ENCODE results near the gene PFN3. TPM values are rescaled to one million over a fixed set of nuclear protein-coding genes. Genes with fewer than 3 reads are reported as not detected.
A peak's percentile ranks its signal among the peaks of the same experiment; 100 is the strongest.

PFN3 gene
- total and polyA plus RNA-seq, 2 of the 13 experiments (the other 11 are each of a cell fraction or from before 2014, with no cell fraction given): not detected

DNA sequence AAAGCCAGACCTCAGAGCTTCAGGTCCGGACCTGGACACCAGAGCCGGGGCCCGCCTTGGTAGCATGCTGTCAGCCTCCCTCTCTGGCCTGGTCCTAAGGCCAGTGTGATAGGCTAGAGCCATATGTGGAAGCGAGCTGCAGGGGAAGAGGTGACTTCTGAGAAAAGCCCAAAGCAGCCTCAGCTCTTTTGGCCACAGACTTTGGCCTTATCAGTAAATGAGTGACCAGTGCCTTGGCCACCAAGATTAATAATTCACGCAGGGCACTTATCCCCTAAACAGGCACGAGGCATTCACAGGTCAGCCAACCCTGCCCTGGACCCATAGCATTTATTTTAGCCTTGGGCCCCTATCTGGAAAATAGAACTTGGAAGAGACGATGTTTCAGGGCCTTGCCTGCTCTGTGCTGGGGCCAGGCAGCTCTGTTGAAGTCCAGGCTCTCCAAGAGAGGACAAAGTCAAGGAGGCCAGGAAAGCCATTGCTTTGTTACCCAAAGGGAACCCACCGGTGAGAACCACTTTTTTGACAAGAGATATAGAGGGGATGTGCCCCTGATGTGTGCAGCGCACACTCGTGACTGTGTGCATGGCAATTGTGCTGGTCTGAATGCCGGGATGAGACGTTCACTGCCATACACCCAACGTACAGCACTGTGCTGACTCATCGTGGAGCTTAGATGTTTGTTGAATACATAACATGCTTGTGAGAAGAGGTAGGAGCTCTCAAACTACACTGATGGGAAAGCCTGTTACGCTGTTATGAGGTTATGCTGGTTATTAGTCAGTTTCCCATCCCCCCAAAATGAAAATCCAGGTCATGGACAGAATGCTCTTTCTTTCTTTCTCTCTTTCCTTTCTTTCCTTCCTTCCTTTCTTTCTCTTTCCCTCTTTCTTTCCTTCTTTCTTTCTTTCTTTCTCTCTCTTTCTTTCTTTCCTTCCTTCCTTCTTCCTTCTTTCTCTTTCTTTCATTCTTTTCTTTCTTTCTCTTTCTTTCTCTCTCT is 21.3 kb downstream of the PFN3 start (continued):
- TF ChIP-seq, protein P1, sequence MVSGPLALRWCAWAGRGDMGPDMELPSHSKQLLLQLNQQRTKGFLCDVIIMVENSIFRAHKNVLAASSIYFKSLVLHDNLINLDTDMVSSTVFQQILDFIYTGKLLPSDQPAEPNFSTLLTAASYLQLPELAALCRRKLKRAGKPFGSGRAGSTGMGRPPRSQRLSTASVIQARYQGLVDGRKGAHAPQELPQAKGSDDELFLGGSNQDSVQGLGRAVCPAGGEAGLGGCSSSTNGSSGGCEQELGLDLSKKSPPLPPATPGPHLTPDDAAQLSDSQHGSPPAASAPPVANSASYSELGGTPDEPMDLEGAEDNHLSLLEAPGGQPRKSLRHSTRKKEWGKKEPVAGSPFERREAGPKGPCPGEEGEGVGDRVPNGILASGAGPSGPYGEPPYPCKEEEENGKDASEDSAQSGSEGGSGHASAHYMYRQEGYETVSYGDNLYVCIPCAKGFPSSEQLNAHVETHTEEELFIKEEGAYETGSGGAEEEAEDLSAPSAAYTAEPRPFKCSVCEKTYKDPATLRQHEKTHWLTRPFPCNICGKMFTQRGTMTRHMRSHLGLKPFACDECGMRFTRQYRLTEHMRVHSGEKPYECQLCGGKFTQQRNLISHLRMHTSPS (CRISPR knock-in tag; IDR thresholded peaks at IDR 0.05; ENCODE audit: low read depth): no peak; the same call in 1 of the 2 replicates
- TF ChIP-seq NCOR1 (IDR thresholded peaks at IDR 0.05; ENCODE audit: borderline replicate concordance, low read length) (peak; percentile 62; the same call in 1 of the 2 replicates), ZNF766 (CRISPR knock-in tag; IDR thresholded peaks at IDR 0.05; ENCODE audit: borderline replicate concordance) (peak; percentile 87), TCF7 (IDR thresholded peaks at IDR 0.05; ENCODE audit: low read depth) (0 out of 2 replicates have a peak, but pooled peaks have one; percentile 17), BRCA1 (CRISPR knock-in tag; IDR thresholded peaks at IDR 0.05) (peak; percentile 55; the same call in 1 of the 2 replicates), MAFF (IDR thresholded peaks at IDR 0.05; ENCODE audit: low read depth, low read length) (peak; percentile 84), ZNF629 (CRISPR knock-in tag; conservative IDR thresholded peaks at IDR 0.05) (0 out of 2 replicates have a peak, but pooled peaks have one; percentile 33), SMAD3 (CRISPR knock-in tag; IDR thresholded peaks at IDR 0.05) (peak; percentile 58; the same call in 1 of the 2 replicates), ZNF891 (CRISPR knock-in tag; IDR thresholded peaks at IDR 0.05) (peak; percentile 44; the same call in 1 of the 2 replicates), MAFK (conservative IDR thresholded peaks at IDR 0.05 in 1 of 2, IDR thresholded peaks at IDR 0.05 in 1 of 2; ENCODE audit: low read length in 2 of 2) (peak; percentile 79 to 96), NCOA2 (CRISPR knock-in tag; IDR thresholded peaks at IDR 0.05) (0 out of 2 replicates have a peak, but pooled peaks have one; percentile 42), ZNF614 (CRISPR knock-in tag; IDR thresholded peaks at IDR 0.05; ENCODE audit: borderline replicate concordance) (peak; percentile 64), GATAD2A (CRISPR knock-in tag; IDR thresholded peaks at IDR 0.05) (peak; percentile 79), RNF2 (conservative IDR thresholded peaks at IDR 0.05; ENCODE audit: low read depth) (no peak), ZNF749 (CRISPR knock-in tag; IDR thresholded peaks at IDR 0.05; ENCODE audit: borderline replicate concordance) (0 out of 2 replicates have a peak, but pooled peaks have one; percentile 77), RFXAP (CRISPR knock-in tag; IDR thresholded peaks at IDR 0.05; ENCODE audit: borderline replicate concordance) (0 out of 2 replicates have a peak, but pooled peaks have one; percentile 74)
- TF ChIP-seq, protein P2, sequence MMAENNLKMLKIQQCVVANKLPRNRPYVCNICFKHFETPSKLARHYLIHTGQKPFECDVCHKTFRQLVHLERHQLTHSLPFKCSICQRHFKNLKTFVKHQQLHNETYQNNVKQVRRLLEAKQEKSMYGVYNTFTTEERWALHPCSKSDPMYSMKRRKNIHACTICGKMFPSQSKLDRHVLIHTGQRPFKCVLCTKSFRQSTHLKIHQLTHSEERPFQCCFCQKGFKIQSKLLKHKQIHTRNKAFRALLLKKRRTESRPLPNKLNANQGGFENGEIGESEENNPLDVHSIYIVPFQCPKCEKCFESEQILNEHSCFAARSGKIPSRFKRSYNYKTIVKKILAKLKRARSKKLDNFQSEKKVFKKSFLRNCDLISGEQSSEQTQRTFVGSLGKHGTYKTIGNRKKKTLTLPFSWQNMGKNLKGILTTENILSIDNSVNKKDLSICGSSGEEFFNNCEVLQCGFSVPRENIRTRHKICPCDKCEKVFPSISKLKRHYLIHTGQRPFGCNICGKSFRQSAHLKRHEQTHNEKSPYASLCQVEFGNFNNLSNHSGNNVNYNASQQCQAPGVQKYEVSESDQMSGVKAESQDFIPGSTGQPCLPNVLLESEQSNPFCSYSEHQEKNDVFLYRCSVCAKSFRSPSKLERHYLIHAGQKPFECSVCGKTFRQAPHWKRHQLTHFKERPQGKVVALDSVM (CRISPR knock-in tag; IDR thresholded peaks at IDR 0.05): peak; percentile 53; the same call in 1 of the 2 replicates
- TF ChIP-seq, protein P3, sequence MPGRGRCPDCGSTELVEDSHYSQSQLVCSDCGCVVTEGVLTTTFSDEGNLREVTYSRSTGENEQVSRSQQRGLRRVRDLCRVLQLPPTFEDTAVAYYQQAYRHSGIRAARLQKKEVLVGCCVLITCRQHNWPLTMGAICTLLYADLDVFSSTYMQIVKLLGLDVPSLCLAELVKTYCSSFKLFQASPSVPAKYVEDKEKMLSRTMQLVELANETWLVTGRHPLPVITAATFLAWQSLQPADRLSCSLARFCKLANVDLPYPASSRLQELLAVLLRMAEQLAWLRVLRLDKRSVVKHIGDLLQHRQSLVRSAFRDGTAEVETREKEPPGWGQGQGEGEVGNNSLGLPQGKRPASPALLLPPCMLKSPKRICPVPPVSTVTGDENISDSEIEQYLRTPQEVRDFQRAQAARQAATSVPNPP (CRISPR knock-in tag; IDR thresholded peaks at IDR 0.05): no peak
- TF ChIP-seq, protein P4, sequence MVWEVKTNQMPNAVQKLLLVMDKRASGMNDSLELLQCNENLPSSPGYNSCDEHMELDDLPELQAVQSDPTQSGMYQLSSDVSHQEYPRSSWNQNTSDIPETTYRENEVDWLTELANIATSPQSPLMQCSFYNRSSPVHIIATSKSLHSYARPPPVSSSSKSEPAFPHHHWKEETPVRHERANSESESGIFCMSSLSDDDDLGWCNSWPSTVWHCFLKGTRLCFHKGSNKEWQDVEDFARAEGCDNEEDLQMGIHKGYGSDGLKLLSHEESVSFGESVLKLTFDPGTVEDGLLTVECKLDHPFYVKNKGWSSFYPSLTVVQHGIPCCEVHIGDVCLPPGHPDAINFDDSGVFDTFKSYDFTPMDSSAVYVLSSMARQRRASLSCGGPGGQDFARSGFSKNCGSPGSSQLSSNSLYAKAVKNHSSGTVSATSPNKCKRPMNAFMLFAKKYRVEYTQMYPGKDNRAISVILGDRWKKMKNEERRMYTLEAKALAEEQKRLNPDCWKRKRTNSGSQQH (CRISPR knock-in tag; IDR thresholded peaks at IDR 0.05; ENCODE audit: low read depth): 0 out of 2 replicates have a peak, but pooled peaks have one; percentile 52

All from HepG2 (cell line).